ENCODE results near the gene SOAT2. TPM values are rescaled to one million over a fixed set of nuclear protein-coding genes. Genes with fewer than 3 reads are reported as not detected.
"Not testable (repeated sequence)": the region's sequence is repeated elsewhere in the genome, so short reads cannot be mapped to it uniquely, and the experiment has no call there.

SOAT2 gene
- total RNA-seq, 1 donor from 2014 or later = not detected

DNA sequence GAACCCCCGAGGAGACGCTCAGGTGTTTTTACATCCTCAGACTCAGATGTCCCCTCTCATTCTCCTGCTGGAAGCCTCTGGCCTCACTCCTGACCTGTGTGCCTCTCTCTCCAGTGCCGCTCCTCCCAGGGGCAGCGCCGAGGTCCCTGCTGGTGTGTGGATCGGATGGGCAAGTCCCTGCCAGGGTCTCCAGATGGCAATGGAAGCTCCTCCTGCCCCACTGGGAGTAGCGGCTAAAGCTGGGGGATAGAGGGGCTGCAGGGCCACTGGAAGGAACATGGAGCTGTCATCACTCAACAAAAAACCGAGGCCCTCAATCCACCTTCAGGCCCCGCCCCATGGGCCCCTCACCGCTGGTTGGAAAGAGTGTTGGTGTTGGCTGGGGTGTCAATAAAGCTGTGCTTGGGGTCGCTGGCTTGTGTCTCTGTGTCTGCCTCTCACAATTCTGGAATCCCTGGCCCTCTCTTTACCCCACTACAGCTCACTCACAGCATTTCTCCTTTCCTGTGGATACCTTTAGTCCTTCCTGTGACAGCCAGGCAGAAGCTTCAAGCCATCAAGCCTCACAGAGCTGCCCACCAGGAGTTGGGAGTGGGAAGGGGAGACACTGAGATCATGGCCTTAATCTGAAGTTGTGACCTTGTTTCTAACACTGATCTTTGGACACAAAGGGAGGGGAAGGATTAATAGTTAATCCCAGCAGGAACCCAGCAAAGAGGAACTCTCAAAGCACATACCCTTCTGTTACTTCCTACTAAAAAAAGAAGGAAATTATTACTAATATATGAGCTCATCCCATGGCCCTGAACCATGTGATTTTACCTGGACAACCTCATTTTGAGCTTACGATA is 1.1 kb upstream of the SOAT2 start:
- DNase-seq (ENCODE audit: low spot score) = peak; percentile 64

DNA sequence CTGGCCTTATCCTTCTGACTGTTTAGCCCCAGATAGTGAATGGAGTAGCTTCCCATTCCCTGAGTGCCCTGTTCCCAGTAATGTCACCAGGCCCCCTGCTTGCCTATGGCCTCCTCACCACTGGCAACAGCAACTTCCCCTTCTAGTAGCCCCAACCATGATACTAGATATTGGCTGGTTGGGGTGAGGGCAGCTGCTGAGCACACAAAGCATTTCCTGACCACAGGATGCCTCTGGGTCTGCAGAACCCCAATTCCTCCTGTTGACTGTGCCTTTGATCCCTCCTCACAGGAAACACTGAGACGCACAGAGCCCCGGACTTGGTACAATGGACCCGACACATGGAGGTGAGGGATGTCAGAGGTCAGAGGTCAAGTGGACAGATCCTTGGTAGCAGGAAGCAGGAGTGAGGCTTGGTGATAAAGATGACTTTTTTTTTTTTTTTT is 597 bp downstream of the SOAT2 start:
- DNase-seq (ENCODE audit: low spot score) = peak; percentile 37

DNA sequence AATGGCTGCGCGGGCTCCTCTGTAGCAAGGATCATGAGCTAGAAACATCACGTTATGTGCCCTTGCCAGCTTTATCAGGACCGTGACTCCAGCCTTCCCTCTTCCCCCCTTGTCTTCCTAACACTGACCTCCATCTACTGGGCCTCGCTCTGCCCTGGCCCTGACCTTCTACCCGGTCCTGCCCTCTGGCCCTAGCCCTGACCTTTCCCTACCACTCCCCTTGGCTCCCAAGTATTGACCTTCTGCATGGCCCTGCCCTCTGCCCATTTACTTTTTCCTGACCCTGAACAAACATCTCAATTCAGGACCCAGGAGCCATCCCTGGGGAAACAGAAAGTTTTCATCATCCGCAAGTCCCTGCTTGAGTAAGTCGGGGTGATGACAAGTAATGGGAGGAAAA is 2.0 kb downstream of the SOAT2 start:
- DNase-seq (ENCODE audit: low spot score) = peak; percentile 64

DNA sequence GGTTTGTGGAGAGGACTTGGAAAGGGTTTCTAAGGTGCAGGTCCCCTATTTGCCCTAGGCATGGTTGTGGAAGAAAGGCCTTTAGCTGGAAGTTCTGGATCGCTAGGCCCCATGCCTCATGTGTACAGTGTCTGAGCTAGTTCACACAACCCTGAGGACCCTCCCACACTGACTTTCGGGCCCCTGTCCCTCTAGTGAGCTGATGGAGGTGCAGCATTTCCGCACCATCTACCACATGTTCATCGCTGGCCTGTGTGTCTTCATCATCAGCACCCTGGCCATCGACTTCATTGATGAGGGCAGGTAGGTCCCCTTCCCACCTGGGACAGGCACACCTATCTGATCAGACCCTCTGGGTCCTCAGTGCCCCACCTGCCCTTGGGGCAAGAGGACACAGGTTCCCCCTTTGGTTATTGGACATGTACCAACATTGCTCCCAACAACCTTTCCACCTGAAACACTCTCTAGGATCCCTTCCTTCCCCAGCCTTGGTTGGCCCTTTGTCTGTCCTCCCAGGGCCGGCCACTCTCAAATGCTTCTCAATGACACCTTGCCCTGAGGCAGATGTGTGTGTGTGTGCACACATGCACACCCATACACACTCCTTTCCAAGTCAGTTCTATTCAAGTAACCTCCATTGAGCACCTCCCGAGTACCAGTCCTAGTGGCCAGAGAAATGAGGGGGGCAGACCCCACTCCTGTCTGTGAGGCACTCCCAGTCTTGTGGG is 2.6 kb downstream of the SOAT2 start:
- DNase-seq (ENCODE audit: low spot score) = peak; percentile 84

DNA sequence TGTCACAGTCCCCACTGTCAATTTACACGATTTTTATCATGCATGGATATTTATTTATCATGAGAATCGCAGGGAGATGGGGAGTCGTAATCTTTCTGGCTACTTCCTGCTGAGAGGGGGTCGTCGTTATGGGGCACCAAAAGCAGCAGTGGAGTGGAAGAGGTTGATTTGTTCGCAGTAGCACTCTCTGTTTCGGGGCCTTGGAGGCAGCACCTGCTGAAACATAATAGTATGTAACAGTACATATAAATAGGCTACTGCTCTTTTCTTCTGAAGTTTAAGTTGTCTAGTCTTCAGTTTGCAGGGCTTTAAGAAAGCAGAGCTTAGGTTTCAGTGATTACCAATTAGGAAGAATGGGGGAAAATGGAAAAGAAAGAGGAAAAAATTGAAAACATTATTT is 3.8 kb downstream of the SOAT2 start:
- peak; percentile 12 for DNase-seq (ENCODE audit: low spot score)

DNA sequence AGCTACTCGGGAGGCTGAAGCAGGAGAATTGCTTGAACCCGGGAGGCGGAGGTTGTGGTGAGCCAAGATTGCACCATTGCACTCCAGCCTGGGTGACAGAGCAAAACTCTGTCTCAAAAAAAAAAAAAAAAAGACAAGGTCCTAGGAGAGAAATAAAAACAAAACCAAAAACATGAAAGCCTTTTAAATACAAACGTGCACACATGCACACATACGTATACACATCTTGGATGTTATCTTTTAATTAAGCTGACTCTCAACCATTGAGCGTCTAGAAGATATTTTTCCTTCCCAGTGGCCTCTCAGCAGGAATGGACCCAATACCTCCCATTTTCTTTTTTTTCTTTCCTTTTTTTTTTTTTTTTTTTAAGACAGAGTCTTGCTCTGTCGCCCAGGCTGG is 9.1 kb downstream of the SOAT2 start:
- DNase-seq (ENCODE audit: low spot score) = not testable (repeated sequence)

DNA sequence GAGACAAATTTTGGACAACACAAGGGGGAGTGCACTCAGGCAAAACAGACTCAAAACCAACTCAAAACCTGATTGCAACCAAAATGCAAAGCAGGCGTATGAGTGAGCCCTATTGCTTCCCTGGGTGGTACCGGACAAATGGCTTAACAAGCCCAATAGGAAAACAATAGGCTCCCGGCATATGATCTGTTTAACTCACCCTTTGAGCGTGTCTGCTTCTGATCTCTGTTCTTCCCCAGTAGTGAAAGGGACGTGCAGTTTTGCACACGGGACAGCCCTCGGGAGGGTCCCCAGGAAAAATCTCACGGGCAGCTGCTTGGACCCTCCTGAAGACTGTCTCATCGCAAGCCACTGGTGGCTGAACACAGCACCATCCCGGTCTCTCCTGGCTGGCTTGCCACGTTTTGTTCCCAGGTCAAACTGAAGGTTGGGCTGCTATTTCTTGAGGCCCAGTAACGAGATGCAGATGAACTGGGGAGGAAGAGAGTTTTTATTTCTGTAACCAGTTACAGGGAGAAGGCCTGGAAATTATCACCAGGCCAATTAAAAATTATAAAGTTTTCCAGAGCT is 9.9 kb downstream of the SOAT2 start:
- peak; percentile 18 for DNase-seq (ENCODE audit: low spot score)

DNA sequence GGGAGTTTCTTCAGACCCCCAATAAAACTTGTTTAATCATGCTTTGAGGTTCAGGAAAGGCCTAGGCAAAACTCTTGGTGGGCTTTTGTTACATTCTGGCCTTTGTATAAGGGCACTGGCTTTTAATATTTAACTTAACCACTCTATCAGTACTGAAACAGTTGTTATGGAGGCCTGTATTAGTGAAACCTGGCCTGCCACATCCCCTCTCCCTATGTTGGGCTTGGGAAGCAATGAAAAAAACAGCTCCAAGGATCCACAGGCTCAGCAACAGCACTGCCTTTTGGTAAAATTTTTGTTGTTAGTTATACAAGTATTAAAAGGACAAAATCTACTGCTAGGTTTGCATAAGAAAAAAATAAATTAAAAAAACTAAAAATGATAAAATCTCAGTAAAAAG is 10.7 kb downstream of the SOAT2 start:
- no peak for DNase-seq (ENCODE audit: low spot score)

DNA sequence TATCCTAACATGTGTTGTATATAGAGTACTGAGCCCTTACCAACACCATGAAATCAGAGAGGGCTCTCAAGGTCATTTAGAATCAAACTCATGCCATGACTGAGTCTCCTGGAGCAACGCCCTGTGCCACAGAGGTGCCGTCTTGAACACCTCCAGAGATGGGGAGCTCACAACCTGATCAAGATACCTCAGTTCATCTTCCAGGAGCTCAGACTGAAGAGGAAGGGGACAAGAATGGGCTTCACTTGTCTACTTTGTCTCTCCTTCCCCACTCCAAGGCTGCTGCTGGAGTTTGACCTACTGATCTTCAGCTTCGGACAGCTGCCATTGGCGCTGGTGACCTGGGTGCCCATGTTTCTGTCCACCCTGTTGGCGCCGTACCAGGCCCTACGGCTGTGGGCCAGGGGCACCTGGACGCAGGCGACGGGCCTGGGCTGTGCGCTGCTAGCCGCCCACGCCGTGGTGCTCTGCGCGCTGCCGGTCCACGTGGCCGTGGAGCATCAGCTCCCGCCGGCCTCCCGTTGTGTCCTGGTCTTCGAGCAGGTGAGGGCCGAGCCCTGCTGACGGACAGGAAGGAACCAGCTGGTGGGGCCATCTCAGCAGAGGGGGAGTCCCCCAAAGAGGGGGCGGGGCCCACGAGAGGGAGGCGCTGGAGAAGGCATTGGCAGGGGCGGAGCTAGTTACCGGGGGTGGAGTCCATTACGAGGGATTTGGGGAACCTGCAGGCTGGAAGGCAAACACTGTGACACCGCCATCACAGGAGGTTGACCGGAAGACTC is 12.0 kb downstream of the SOAT2 start:
- peak; percentile 86 for DNase-seq (ENCODE audit: low spot score)

DNA sequence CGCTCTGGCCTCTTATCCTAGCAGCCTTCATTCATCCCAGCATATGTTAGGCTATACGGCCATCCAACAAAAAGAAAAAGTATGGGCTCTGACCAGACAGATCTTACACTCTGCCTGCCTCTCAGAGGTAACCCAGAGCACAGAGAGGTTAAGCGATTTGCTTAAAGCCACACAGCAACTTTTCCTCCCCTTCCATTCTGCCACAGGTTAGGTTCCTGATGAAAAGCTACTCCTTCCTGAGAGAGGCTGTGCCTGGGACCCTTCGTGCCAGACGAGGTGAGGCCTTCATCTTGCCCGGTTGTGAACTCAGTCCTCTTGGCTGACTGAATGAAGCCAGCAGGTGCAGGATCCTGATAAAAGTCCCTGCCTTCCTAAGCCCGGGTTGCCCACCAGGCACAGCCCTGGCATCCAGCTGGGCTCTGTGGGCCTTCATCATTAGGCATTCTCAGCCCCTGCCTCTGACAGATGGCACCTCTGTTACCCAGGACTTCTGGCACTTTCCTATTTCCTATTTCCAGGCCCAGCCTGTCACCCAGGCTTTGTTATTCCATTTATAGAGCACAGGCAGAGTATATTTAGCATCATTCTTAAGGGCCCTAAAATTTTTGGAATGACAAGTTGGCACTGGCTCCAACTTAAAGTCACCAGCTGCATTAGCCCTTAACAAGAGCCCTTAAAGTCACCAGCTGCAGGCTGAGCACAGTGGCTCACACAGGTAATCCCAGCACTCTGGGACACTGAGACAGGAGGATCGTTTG is 12.8 kb downstream of the SOAT2 start:
- peak; percentile 49 for DNase-seq (ENCODE audit: low spot score)

DNA sequence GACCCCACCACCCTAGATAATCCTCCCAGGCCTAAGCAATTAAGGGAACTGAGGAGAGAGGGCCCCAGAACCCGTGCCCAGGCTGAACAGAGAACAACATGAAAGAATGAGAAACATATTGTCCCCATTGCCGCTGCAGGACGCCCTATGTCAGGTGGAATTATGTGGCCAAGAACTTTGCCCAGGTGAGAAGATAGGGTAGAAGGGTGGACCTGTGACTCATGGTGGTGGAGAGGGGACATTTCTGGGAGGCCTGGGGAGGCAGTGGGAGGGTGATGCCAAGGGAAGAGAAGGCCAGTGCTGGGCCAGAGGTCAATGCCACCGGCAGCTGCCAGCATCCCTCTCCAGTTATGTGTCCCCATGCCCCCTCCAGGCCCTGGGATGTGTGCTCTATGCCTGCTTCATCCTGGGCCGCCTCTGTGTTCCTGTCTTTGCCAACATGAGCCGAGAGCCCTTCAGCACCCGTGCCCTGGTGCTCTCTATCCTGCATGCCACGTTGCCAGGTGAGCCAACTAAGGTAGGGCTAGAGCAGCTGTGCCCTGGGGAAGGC is 15.5 kb downstream of the SOAT2 start:
- DNase-seq (ENCODE audit: low spot score) = peak; percentile 60

DNA sequence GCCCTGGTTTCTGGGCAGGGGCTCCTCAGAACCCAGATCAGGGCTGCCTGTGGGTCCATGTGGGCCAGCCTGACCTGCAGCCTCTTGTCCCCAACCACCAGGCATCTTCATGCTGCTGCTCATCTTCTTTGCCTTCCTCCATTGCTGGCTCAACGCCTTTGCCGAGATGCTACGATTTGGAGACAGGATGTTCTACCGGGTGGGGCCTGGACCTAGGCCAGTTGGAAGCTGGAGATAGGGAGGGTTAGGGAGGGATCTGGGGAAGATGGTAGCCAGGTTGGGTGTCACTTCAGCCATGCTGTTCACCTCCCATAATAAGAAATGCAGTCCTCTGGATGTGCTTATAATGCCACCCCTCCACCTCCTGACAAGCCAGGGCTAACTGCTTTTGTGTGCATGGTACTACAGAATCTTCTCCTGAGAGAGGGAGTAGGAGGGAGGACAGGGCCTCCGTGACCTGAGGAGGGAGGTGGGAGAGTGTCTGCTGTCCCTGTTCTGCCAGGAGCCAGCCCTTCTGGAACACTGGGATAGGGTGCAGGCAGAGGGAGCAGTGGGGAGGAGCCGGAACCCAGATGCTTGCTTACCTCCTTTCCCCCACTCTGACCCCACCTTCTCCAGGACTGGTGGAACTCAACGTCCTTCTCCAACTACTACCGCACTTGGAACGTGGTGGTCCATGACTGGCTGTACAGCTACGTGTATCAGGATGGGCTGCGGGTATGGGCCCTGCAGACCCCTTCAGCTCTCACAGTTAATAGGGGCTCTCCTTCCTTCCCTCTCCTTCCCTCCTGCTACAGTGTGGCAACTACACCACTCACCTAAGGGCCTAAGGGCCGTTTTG is 17.6 kb downstream of the SOAT2 start:
- DNase-seq (ENCODE audit: low spot score) = peak; percentile 82

DNA sequence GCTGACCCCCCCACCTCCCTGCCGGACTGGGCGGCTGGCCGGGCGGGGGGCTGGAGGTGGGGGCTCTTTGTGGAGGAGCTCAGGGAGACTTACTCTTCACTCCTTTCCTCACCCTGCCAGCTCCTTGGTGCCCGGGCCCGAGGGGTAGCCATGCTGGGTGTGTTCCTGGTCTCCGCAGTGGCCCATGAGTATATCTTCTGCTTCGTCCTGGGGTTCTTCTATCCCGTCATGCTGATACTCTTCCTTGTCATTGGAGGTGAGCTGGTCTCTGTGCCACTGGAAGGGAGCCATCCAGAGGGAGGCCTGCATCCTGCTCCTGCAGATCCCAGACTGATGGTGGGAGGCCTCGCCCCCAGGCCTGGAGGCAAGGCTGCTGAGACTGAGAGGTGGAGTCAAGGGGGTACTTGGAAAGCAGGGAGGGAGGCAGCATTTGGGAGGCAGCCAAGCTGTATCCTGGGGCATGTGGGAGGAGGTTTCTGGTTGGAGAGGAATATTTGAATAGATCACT is 19.7 kb downstream of the SOAT2 start:
- DNase-seq (ENCODE audit: low spot score) = peak; percentile 74

DNA sequence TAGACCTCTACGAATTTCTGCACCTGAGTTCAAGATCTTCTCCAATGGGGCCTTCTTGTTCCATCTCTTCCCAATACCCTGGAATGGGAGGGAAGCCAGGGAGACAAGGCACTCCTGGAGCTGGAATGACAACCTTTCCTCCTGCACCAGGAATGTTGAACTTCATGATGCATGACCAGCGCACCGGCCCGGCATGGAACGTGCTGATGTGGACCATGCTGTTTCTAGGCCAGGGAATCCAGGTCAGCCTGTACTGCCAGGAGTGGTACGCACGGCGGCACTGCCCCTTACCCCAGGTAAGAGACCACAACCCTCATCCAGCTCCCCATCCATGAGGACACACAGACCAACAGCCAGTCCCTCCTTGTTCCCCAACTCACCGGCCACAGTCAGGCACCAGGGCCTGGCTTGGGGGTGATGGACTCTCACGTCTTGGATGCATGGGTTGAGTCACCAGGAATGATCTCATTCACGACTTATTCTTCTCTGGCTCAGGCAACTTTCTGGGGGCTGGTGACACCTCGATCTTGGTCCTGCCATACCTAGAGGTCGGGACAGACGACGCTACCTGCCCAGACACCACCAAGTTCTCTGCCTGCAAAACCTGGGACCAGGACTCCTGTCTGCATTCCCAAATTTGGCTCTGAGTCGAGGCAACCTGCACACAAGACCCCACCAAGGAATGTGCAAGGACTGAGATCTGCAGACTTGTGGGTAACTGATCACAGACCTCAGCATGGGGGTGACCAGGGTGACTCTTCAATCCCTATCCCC is 20.5 kb downstream of the SOAT2 start:
- DNase-seq (ENCODE audit: low spot score) = peak; percentile 84

DNA sequence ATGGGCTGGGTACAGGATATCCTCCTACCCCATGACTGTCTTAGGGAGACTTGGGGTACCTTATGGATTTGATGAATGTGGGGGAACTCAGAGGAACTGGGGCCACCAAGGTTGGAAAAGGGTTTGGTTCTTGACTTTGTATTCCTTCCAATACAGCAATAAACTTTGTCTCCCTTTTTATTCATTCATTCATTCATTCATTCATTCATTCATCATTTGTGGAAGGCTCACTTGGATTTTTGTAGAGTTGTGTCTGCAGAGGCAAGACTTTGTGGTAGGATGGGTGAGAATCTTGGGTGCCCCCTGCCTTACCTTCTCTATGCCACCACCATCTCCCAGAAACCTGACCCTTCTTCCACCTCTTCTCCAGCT is 21.1 kb downstream of the SOAT2 start:
- DNase-seq (ENCODE audit: low spot score) = no peak

DNA sequence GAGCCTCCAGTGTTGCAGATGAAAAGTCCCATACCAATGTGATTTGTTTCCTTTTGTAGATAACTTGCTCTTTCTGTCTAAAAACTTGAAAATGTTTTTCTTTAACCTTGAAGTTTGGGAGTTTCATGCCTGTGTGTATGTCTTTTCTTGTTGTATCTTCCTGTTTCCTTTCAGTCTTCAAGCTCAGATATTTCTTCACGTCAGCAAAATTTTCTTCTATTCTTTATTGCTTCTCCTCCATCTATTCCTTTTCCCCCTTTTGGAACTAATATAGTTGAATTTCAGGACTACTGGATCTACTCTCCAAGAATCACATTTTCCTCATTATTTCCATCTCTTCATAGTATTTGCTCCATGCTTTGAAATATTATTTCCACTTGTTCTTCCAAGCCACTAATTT is 23.9 kb downstream of the SOAT2 start:
- no peak for DNase-seq (ENCODE audit: low spot score)

DNA sequence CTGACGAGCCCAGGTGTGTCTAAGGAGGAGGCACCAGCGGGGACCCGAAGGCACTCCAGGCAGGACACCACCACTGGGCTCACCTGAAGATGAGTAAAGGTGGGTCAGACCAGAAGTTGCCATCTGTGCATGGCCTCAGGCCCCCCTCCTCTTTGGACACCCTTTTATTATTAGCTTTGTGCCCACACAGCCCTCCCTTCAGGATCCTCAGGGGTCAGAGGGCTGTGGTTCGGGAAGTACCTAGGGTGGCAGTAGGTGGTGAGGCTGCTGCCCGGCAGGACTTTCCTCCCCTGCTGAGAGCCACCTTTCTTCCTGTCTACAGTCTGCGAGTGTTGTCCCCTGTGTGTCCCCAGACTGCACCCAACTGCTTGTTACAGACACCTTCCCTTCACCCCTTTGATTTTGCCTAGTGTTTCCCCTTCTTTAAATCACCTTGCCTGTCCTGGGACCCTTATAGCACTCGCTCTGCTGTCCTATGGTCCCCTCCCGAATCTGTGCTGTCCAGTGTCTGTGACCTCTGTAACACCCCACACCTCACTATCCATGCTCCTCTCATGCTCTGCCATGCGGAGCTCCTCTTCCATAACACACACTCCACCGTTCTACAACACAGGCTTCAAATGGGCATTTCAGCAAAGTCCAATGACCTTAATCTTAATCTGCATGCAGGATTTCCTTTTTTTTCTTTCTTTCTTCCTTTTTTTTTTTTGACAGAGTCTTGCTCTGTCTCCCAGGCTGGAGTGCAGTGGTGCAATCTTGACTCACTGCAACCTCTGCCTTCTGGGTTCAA is 25.7 kb downstream of the SOAT2 start:
- peak; percentile 72 for DNase-seq (ENCODE audit: low spot score)

DNA sequence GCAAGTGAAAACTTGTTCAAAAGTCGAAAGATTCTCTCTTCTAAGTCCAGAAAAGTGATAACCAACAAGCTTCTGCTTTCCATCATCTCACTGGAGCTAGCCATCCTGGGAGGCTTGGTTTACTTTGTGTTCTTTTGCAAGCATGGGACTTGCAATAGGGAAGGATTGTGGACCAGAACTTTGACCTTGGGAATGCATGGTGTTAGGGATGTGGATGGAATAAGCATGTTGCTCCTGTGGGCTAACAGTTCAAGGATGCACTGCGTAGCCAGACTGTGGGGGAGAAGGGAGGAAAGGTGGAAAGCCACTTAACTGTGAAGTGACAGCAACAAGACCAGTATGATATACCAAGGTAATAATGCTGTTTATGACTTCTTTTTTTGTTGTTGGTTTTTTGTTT is 28.6 kb downstream of the SOAT2 start:
- no peak for DNase-seq (ENCODE audit: low spot score)

Measured in mesenteric fat pad (tissue), 1 donor.